Esophagus muscularis mucosa (tissue), 4 donors: ENCODE results near the gene MFSD12. TPM values are rescaled to one million over a fixed set of nuclear protein-coding genes. Genes with fewer than 3 reads are reported as not detected.

Experiments used
- DNase-seq: peaks from one replicate; pipeline ENCODE4 v3.0.0-alpha.2; 2017; ENCODE audit errors: extremely low spot score
- H3K27ac ChIP-seq, 4 donors: fragments of 200-600 bp; sonication (generic); replicated peaks in 1 of 4; 1 replicate in 3 of 4; 2 replicates in 1 of 4; pipeline ENCODE4 v1.5.1; 2016 to 2019; ENCODE audit warnings: mild to moderate bottlenecking in 1 of 4
- H3K27me3 ChIP-seq, 4 donors: fragments of 200-600 bp; sonication (generic); one replicate each; pipeline versions ENCODE4 v1.5.1 to v1.6.0; 2016 to 2019
- H3K36me3 ChIP-seq, 4 donors: fragments of 200-600 bp; sonication (generic); one replicate each; pipeline ENCODE4 v1.5.1; 2016 to 2019
- H3K4me1 ChIP-seq, 4 donors: fragments of 200-600 bp; sonication (generic); one replicate each; pipeline ENCODE4 v1.5.1; 2016 to 2019
- H3K4me3 ChIP-seq, 4 donors: fragments of 200-600 bp; sonication (generic); 1 replicate in 2 of 4; 2 replicates in 2 of 4; pipeline ENCODE4 v1.5.1; 2016 to 2019; ENCODE audit warnings: mild to moderate bottlenecking in 4 of 4, moderate library complexity in 1 of 4
- H3K9me3 ChIP-seq, 4 donors: fragments of 200-600 bp; sonication (generic); 1 replicate in 3 of 4; 2 replicates in 1 of 4; pipeline ENCODE4 v1.5.1; 2016 to 2019
- CTCF ChIP-seq, 3 experiments: fragments of 200-600 bp in 2 of 3; fragments of 450-650 bp in 1 of 3; sonication (generic) in 2 of 3; IDR thresholded peaks; one replicate each; pipeline ENCODE4 v1.5.1; 2017 to 2019; ENCODE audit warnings: antibody characterized with exemption in 3 of 3, mild to moderate bottlenecking in 2 of 3, moderate library complexity in 1 of 3
- EP300 ChIP-seq: sonication (generic); formaldehyde crosslinking; IDR thresholded peaks from one replicate; pipeline ENCODE4 v1.6.1; 2017; ENCODE audit warnings: antibody characterized with exemption
- POLR2A ChIP-seq: fragments of 450-650 bp; IDR thresholded peaks from one replicate; pipeline ENCODE4 v1.6.1; 2017; ENCODE audit warnings: antibody characterized with exemption, moderate library complexity, mild to moderate bottlenecking, low read depth
- POLR2AphosphoS5 ChIP-seq, 2 donors: sonication (generic); formaldehyde crosslinking; IDR thresholded peaks; one replicate each; pipeline ENCODE4 v1.6.1; 2017; ENCODE audit warnings: antibody characterized with exemption in 2 of 2
- WGBS: methylation state at CpG from one replicate; pipeline ENCODE4 v1.1.5; 2018; 5-methylcytosine and 5-hydroxymethylcytosine counted together
- intact Hi-C: fragments of 100-400 bp; cut with DNase I; formaldehyde crosslinking; loops from one replicate; pipeline ENCODE4 v1.15.1; 2023
- total RNA-seq, 4 donors: library from RNA; depleted of rRNA; stranded (reverse); fragments of >200 nt; gene quantifications; one replicate each; pipeline versions ENCODE4 v1.1.0 to v1.2.1, GENCODE V29; 2016

Gene MFSD12
- total RNA-seq, 4 donors from 2014 or later, result 28.2 to 87.0 (median 62.4) TPM

GRCh38 chr19:3506384-3507340, 50.7 kb downstream of the MFSD12 start:
- Histone ChIP-seq H3K9me3 (no peaks in the 10 kb centered on the region), H3K36me3 (peaks cover 0 to 31% (median 21%) of the 10 kb centered on the region in 4 donors), H3K4me1 (peaks cover 23 to 58% (median 46%) of the 10 kb centered on the region in 4 donors), H3K27me3 (no peaks in the 10 kb centered on the region), H3K27ac (peak overlapping the region; percentile 88 to 92 (median 89)), H3K4me3 (peak overlapping the region; percentile 88 to 100 (median 90))
- WGBS, result 0% methylated on average over 29 of the region's 69 CpGs
- intact Hi-C loops, result no loop called here
- TF ChIP-seq POLR2A, result no peak
- DNase-seq, result no peak

GRCh38 chr19:3505598-3506383, 51.6 kb downstream of the MFSD12 start, which contains the start of gene FZR1:
Gene FZR1, plus strand, starts transcription at chr19:3506311. Its CDS starts 16,679 bp downstream, at chr19:3522990.
- H3K4me1 ChIP-seq, result peaks cover 23 to 54% (median 41%) of the 10 kb centered on the region in 4 donors

GRCh38 chr19:3504735-3505134, 52.7 kb downstream of the MFSD12 start:
- Histone ChIP-seq H3K27ac (no peak overlapping the region), H3K4me3 (no peak overlapping the region), H3K36me3 (peaks cover 0 to 13% (median 7%) of the 10 kb centered on the region in 4 donors), H3K4me1 (peaks cover 25 to 49% (median 37%) of the 10 kb centered on the region in 4 donors), H3K9me3 (no peaks in the 10 kb centered on the region), H3K27me3 (no peaks in the 10 kb centered on the region)
- TF ChIP-seq CTCF (IDR thresholded peaks at IDR 0.05) (no peak), EP300 (no peak), POLR2A (no peak), POLR2AphosphoS5 (IDR thresholded peaks at IDR 0.05) (no peak)
- no peak for DNase-seq
- intact Hi-C loops, result no loop called here
- 89% methylated on average over 5 of the region's 5 CpGs for WGBS

More at GRCh38 chr19:3505598-3506383, 51.6 kb downstream of the MFSD12 start, which contains the start of gene FZR1:
- Histone ChIP-seq H3K36me3 (peaks cover 0 to 23% (median 14%) of the 10 kb centered on the region in 4 donors), H3K4me3 (peak within 1 kb of the TSS; percentile 88 to 100 (median 90)), H3K27me3 (no peaks in the 10 kb centered on the region), H3K9me3 (no peaks in the 10 kb centered on the region), H3K27ac (peak within 1 kb of the TSS; percentile 88 to 92 (median 89))
- intact Hi-C loops, result no loop called here
- WGBS, result 2% methylated on average over 38 of the region's 79 CpGs
- peak; percentile 99 for DNase-seq
- TF ChIP-seq EP300 (no peak), POLR2AphosphoS5 (IDR thresholded peaks at IDR 0.05) (peak; percentile 83 to 96), CTCF (IDR thresholded peaks at IDR 0.05) (peak in 1 of 3 experiments; percentile 15), POLR2A (no peak)

GRCh38 chr19:3503036-3503572, 54.3 kb downstream of the MFSD12 start:
- no peak for DNase-seq
- WGBS, result 89% methylated on average over 10 of the region's 13 CpGs
- H3K9me3 ChIP-seq, result no peaks in the 10 kb centered on the region
- intact Hi-C loops, result no loop called here
- peaks cover 26 to 44% (median 38%) of the 10 kb centered on the region in 4 donors for H3K4me1 ChIP-seq
- no peak overlapping the region for H3K4me3 ChIP-seq
- H3K27ac ChIP-seq, result no peak overlapping the region
- H3K36me3 ChIP-seq, result no peaks in the 10 kb centered on the region
- H3K27me3 ChIP-seq, result no peaks in the 10 kb centered on the region
- TF ChIP-seq CTCF (IDR thresholded peaks at IDR 0.05), result no peak
- no peak for TF ChIP-seq POLR2AphosphoS5 (IDR thresholded peaks at IDR 0.05)
- TF ChIP-seq EP300, result no peak
- no peak for TF ChIP-seq POLR2A
